NCI-H460 (cell line): ENCODE data around the gene POLL. TPM values are rescaled to one million over a fixed set of nuclear protein-coding genes. Genes with fewer than 3 reads are reported as not detected.
"Not testable (repeated sequence)": the region's sequence is repeated elsewhere in the genome, so short reads cannot be mapped to it uniquely, and the experiment has no call there.

Experiments
- DNase-seq: peaks from one replicate; pipeline ENCODE4 v3.0.0-alpha.2; 2016; ENCODE audit warnings: low read depth; ENCODE audit errors: extremely low read depth
- total RNA-seq: library from RNA; depleted of rRNA; stranded (reverse); fragments of >200 nt; shearing (Covaris generic); gene quantifications from 2 replicates; pipeline ENCODE4 v1.2.3, GENCODE V29; 2014

Gene POLL
- total RNA-seq, 1 experiment from 2014 or later = 17.7 TPM

- no peak for DNase-seq
These were observed 24.0 kb upstream of the POLL start for GRCh38 chr10:101612086-101612485.

DNA sequence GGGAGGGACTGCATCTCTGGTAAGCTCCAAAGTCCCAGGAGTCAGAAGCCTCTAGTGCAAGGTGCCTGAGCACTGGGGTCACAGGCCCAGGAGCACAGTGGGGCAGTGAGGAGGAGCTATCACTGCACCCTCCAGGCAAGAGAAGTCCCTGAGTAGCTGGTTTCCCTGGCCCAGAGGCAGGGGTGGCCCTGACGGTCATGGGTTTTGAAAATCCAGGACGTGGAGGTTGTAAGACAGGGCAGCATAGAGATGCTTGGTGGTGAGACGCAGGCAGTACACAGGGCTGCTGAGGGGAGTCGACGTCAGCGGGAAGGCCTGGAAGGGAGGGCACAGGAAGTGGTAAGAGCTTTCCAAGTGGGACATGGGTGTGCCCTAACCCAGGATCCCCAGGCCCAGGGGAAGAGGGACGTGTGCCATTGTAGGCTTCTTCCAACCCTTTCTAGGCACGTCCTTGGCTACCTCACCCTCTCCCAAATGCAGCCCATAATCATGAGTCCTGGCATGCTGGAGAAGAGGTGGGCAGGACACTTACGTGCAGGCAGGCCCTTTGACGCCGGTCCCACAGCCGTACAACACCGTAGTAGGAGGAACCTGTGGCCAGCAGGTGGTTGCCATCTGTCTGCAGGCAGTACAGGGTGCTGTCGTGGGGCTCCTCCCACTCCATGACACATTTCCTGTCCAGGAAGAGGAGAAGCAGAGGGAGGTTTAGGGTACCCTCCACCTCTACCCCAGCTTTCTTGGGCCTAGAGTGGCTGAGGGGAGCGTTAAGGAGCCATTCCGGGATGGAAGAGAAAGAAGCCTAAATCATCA is 23.2 kb upstream of the POLL start:
- no peak for DNase-seq

DNA sequence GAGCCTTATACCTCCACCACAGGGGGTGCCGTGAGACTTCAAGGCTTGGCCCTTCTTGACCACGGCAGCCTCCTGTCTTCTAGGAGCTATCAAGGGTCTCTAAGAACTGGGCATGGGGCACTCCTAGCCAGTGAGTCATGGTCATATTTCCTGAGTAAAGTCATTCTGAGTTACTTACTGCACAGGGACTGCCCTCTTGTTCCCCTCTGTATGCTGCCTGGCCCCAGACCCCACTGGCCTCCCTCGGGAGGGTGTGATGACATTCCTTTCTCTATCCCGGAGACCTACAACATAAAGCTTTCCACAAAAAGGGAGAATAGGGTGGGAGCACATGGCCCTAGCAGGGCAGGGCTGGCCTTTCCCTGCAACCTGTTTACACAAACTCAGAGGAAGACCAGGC is 21.4 kb upstream of the POLL start:
- DNase-seq = no peak

DNA sequence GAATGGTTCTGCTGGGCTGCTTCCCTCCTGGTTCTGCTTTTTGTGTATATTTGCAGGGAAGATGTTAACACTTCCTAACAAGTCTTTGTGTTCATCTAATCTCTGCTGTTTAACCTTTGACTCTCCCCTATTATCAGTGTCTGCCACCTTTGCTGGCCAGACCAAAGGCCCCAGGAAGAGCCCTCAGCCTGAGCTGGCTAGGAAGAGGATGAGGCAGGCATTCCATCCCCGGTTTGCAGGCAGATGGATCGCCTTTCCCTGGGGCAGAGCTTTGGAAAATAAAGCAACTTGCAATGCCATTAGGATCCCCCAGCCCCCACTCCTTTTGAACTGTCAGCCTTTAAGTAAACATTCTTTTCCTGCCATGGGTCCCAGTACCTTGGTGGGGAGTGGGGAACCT is 19.1 kb upstream of the POLL start:
- no peak for DNase-seq

GRCh38 chr10:101602761-101603398 is 14.8 kb upstream of the POLL start:
- DNase-seq = peak; percentile 71

DNA sequence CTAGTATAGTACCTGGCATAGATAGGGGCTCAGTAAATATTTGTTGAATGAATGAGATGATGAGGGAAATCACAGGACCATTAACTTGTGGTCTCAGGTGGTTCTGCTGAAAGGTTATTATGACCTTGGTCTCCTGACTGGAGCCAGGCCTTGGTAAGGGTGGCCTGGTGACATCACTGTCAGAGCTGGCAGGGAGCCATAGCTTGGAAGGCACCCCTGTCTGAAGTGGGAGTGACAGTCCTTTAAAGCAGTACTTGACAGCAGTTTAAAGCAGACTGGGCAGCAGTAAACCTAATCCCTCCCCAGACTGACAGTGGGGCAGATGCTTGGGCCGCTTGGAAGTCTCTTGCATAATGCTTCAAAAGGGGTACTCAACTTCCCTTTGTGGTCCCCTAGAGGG is 13.5 kb upstream of the POLL start:
- DNase-seq = no peak

DNA sequence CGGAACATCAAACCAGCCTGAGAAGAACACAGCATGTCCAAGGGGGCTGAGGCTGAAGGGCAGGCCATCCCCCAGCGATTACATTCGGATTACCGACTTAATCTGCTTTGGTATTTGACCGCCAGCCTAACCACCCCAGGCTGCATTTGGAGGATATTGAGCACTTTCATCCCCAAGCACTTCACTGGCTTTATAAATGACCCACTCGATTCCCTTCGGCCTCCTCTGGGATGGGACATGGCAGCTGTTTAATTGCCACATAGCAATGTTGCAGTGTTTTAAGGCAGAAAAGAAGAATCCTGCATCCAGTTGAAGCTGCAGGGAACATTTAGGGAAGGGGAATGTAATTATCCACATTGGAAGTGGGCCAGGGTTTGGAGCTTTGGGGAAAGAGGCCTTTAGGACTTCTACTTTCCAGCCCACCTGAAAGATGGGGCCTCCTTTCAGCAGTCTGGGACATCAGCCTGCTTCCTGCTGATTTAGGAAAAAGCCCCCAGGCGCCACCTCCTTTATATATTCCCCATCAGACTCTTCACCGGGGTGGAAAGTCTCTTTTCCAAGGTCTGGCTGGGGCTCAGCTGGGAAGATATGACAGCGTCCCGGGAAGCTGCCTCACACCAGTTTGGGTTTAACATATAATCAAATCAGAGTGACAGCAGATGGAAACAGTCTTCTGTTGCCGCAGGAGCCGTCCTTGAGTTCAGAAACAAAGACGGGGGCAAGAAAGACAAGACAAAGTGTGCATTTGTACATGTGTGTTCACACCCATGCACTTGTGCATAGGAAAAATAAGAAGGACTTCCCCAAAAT is 9.2 kb upstream of the POLL start:
- DNase-seq = no peak

DNA sequence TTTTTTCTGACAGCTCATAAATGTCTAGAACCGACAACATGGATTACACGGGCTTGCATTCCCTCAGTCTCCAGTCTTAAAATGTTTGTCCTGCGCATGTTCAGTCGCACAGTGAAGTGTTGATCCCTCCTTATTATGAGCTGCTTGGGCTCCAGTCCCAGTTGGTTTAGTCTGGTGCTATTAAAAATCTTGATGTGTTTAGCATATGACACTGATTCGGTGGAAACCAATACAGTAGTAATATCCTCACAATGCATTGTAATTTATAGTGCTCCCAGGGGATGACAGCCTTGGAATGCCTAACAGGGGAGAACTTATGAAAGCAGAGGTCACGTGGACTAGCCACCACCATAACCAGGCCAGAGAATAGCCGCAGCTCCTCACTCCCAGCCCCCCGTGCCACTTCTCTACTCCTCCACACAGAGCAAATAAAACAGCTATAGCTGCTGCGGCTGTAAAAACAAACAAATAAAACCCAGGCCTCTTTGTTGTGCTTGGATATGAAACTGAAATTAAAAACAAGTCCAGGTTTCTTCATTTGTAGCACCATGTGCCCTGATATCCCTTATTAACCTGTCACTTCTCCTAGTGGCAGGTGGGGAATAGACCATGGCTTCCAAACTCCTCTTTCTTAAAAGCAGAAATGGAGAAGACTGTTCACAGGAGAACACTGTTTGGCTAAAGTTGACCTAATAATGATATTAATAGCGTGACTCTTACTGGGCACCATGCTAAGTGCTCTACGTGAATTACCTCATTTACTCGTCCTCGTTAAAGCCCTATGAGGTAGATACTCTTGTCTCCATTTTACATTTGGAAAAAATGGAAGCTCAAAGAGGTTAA is 7.8 kb upstream of the POLL start:
- DNase-seq = no peak

DNA sequence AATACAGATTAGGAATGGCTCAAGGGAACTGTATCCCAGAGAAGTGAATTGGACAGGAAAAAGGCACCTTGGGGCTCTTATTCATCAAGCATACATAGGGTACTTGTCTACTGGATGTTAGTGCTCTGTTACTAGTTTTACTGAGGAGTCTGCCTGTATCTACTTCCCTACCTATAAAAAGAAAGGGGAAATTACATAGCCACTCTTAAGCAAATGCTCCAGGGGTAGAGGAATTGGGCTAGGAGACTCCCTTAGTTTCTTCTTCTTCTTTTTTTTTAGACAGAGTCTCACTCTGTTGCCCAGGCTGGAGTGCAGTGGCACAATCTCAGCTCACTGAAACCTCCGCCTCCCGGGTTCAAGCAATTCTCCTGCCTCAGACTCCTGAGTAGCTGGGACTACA is 5.3 kb upstream of the POLL start:
- not testable (repeated sequence) for DNase-seq

GRCh38 chr10:101588879-101589278 is 822 bp upstream of the POLL start:
- no peak for DNase-seq

DNA sequence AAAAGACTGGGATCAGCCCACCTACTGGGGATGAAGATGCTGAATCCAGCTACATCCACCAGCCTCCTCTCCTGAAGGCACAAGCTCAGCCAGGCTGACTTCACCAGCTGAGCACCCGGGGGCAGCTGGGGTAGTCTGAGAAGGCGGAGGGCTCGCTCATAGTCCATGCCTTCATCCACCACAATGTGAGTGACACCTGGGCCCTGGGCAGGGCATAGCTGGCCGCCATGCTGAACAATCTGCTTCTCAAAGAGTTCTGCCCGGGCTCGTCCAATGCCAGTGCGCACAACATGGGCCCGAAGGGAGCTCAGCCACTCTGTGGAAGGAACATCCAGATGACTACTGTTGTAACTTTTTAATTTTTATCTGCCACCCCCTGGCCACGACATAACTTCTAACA is 2.2 kb downstream of the POLL start:
- DNase-seq = no peak

DNA sequence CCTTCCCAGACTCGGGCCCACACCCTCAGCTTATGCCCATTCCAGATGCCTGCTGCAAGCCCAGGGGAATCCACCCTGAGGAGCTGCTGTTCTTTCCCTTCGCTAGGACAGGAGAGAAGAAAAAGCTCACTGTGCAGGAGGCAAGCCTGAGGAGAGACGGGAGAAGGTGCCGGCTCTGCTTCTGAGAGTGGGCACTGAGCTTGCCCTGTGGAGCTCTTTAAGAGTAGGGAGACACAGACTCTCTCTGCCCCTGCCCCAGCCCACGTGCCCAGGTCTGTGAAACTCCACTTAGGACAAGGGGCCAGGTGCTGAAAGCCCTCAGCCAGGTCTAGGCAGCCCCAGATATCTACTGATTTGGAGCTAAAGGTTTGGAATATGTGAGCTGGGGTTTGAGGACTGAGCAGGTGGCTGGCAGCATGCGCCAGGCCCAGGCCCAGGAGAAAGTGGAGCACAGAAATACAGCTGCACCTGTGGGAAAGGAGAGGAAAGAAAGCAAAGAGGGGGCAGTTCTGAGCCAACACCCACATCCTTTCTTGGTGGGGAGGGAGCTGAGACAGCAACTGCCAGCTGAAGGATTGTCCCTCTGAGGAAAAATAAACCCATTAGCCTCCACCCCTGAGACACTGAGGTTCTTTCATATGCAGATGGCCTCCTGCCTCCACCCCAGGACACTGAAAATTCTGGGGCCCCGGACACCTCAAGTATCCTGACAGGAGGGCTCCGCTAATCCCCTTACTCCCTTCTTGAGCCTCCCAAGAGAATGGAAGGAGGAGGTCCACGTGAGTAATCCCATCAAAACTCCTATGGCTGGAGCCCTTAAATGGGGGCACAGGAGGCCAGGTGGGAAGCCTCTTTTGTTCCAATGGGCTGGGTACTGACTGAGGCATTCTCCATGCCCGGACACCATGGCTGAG is 7.3 kb downstream of the POLL start:
- no peak for DNase-seq

DNA sequence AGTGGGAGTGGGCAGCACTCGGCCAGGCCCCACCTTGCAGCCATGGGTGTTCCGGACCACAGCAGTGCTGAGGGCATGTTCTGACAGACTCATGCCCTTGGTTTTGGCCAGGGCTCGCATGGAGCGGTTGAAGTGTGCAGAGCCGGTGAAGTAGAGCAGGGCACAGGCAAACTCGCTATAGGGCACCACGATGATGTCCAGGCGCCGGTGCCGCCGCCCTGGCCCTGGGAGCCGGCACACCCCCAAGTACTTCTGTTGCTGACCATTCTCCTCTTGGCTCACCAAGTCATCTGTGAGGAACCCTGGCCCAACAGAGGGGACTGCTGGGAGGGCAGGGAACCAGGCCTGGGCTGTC is 8.6 kb downstream of the POLL start:
- DNase-seq = no peak

DNA sequence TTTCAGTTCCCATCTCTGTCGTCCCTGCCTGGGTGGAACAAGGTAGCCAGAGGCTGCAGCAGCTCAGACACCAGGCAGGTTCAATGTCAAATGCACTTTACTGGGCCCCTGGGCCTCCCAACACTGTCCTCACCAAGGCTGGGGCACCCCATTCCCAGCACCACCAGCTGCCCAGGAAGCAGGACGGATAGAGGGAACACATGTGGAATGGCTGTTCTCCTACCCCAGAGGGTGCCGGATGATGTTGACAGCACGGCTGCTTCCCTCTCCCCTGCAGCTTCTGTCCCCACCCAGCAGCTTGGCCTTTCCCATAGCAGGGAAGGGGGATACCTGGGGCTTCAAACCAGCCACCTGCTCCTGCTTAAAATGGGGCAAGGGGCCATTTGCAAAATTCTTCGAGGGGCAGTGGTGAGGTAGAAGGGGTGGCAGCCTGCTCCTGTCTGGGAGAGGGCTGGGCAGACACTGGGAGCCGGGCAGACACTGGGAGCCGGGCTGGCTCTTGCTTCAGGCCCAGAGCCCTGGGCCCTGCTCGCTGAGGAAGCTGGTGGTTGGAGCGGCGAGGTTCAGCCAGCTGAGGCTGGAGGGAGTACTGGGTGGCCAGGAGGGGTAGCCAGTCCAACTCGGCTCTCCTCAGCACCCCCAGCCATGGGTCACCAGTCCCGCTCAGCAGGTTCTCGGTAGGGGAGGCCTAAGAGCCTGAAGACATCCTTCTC is 9.1 kb downstream of the POLL start:
- DNase-seq = no peak

DNA sequence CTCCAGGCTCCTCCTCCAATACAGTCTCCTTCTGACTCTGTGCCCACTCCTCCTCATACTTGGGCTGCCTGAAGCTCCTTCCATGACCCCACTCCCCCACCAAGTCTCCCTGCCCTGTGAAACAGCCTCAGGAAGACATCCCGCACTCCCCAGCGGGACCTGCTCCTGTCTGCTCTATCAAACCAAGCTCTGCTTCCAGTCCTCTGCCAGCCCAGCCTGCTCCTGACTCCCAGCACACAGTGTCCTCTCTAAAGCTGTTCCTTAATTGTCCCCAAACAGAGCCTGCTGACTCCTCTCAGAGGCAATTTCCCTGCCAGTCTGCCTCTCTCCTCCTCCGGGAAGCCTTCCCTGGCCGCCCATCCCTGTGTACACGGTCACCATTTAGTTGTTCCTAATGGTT is 9.9 kb downstream of the POLL start:
- DNase-seq = no peak

GRCh38 chr10:101577121-101577871 is 10.8 kb downstream of the POLL start:
- DNase-seq = no peak

- peak; percentile 33 for DNase-seq
These were observed 11.7 kb downstream of the POLL start for GRCh38 chr10:101576211-101576863.
